Stimulated activated naive CD4-positive, alpha-beta T cell (primary cell): Measurements from ENCODE around the gene CTDSP2.
"Not testable (repeated sequence)": the region's sequence is repeated elsewhere in the genome, so short reads cannot be mapped to it uniquely, and the experiment has no call there.

Source experiments
- DNase-seq, 6 experiments: peaks; one replicate each; lab custom pipeline; 2025; lab: John Stamatoyannopoulos, UW

The CTDSP2 gene

GRCh38 chr12:57782243-57782607 is 64.3 kb downstream of the CTDSP2 start:
- DNase-seq, result no peak

GRCh38 chr12:57781801-57782200 is 64.7 kb downstream of the CTDSP2 start:
- no peak for DNase-seq

- no peak for DNase-seq
Observed at GRCh38 chr12:57781244-57781643, 65.3 kb downstream of the CTDSP2 start.

- no peak for DNase-seq
Observed at GRCh38 chr12:57780284-57780897, 66.1 kb downstream of the CTDSP2 start.

- DNase-seq, result no peak
Observed at GRCh38 chr12:57779736-57780135, 66.8 kb downstream of the CTDSP2 start.

GRCh38 chr12:57777911-57778310 is 68.6 kb downstream of the CTDSP2 start:
- DNase-seq, result no peak

- DNase-seq, result no peak
Observed at GRCh38 chr12:57777367-57777766, 69.2 kb downstream of the CTDSP2 start.

- DNase-seq, result no peak
Observed at GRCh38 chr12:57776247-57776587, 70.3 kb downstream of the CTDSP2 start.

GRCh38 chr12:57775563-57776246 is 70.8 kb downstream of the CTDSP2 start:
- DNase-seq, result no peak

GRCh38 chr12:57775044-57775443 is 71.5 kb downstream of the CTDSP2 start:
- no peak for DNase-seq

GRCh38 chr12:57774634-57775033 is 71.9 kb downstream of the CTDSP2 start:
- DNase-seq, result not testable (repeated sequence)

- peak in 1 of 6 experiments; percentile 36 for DNase-seq
Observed at GRCh38 chr12:57772429-57773322, 73.9 kb downstream of the CTDSP2 start, which contains the start of gene EEF1AKMT3. TSS of gene EEF1AKMT3 (plus strand) at chr12:57772614. CDS start at chr12:57772725, 111 bp downstream.

- DNase-seq, result peak; percentile 78 to 91 (median 84)
Observed at GRCh38 chr12:57771873-57772428, 74.6 kb downstream of the CTDSP2 start, which contains the start of gene METTL1. TSS of gene METTL1 (minus strand) at chr12:57772105. CDS start at chr12:57772083, 22 bp downstream.

- DNase-seq, result peak in 2 of 6 experiments; percentile 71 to 81
Observed at GRCh38 chr12:57771236-57771872, 75.2 kb downstream of the CTDSP2 start.

- DNase-seq, result no peak
Observed at GRCh38 chr12:57770734-57771133, 75.8 kb downstream of the CTDSP2 start.
